GM12892 (cell line): ENCODE results near the gene PEAK1.

ENCODE experiments used
- POLR2A ChIP-seq: IDR thresholded peaks from 2 replicates; pipeline ENCODE4 v1.6.1; 2011; ENCODE audit warnings: low read depth, low read length, control low read depth
- POLR2AphosphoS5 ChIP-seq: IDR thresholded peaks from 2 replicates; pipeline ENCODE4 v1.6.1; 2011; ENCODE audit warnings: low read depth, low read length, control low read depth

DNA sequence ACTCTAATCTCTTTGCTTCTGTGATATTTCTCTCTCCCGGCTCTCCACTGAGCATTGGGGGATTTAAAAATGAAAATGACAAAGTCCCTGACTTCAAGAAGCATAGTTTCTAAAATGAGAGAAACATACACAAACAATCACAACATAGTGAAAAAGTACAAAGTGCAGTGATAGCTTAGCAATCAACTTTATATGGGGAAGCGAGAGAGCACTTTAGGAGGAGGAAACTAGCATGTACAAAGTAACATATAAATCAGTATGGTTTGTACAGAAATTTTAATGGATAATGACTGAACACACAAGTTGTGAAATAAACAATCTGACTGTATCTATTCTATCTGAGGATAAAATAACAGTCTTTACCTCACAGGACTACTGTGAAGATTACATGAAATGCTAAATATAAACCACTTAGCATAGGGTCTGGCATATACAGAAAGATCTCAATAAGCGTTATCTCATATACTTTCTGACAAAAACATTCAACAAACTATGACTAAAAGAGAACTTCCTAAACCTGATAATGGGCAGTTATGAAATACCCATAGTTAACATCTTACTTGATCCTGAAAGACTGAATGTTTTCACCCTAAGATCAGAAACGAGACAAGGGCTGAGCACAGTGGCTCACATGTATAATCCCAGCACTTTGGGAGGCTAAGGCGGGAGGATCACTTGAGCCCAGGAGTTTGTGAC is 61.2 kb downstream of the PEAK1 start:
- TF ChIP-seq POLR2A (no peak), POLR2AphosphoS5 (no peak)
